HuH-7 (cell line): Measurements from ENCODE around the gene CLEC18C.
"Not testable (repeated sequence)": the region's sequence is repeated elsewhere in the genome, so short reads cannot be mapped to it uniquely, and the experiment has no call there.

Source experiments
- DNase-seq: peaks from one replicate; pipeline ENCODE4 v3.0.0; 2011; ENCODE audit warnings: low spot score

The CLEC18C gene

DNA sequence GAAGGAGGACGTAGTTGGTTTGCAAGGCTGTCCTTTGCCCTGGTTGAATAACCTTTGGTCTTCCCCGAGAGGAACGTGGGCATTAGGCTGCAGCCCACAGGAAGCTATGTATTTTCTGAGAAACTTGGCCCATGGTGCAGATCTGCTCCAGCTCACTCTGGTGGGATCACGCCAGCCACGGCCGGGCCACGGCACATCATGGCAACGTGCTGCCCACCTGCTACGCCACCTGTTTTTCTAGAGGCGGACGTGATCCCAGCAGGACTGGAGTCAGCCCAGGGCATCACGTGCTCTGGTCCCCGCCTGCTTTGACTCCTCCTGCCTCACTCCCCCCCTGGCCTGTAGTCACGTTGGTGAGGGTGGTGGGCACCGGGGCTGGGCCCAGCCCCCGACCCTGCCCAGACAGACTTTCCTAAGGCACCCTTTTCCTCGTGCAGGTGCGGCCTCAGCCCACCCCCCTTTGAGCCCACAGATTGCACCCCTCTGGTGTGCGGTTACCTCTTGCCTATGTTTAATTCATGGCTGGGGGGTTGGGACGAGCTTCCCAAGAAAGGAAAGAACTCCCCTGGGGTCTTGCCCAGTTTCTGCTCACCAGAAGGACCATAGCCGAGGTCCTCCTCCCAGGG, at the start of gene CLEC18C:
Gene CLEC18C (plus strand): TSS at position 576 of the 626 bp plus-strand sequence. CDS start 492 bp downstream, outside the sequence.
- not testable (repeated sequence) for DNase-seq

DNA sequence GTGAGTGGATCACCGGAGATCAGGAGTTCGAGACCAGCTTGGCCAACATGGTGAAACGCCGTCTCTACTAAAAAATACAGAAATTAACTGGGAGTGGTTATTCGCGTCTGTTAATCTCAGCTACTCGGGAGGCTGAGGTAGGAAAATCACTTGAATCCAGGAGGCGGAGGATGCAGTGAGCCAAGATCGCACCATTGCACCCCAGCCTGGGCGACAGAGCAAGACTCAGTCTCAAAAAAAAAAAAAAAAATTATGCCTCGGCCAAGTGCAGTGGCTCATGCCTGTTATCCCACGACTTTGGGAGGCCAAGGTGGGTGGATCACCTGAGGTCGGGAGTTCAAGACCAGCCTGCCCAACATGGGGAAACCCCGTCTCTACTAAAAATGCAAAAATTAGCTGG, 49.8 kb upstream of the CLEC18C start:
- not testable (repeated sequence) for DNase-seq

DNA sequence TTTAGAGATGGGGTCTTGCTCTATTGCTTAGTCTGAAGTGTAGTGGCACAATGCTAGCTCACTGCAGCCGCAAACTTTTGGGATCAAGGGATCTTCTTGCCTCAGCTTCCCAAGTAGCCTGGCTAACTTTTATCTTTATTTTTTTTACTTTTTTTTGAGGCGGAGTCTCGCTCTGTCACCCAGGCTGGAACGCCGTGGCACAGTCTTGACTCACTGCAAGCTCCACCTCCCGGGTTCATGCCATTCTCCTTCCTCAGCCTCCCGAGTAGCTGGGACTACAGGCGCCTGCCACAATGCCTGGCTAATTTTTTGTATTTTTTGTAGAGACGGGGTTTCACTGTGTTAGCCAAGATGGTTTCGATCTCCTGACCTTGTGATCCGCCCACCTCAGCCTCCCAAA, 47.4 kb upstream of the CLEC18C start:
- DNase-seq = not testable (repeated sequence)

DNA sequence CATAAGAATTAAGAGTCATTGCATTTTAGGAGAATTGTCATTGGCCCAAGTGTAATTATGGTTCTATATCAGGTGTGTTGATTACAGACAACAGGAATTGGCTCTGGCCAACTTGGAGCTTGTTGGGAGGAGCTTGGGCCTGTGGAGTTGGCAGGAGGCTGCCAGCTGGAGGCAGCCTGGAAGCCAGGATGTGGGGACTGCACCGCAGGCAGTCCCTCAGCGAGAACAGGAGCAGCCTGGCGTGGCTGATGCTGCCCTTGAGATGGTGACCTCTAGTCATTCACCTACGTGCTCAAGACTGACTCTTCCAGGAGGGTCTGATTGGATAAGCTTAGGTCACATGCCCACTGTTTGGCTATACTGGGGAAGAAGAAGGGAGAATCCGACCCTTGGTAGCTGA, 45.9 kb upstream of the CLEC18C start:
- DNase-seq = not testable (repeated sequence)

DNA sequence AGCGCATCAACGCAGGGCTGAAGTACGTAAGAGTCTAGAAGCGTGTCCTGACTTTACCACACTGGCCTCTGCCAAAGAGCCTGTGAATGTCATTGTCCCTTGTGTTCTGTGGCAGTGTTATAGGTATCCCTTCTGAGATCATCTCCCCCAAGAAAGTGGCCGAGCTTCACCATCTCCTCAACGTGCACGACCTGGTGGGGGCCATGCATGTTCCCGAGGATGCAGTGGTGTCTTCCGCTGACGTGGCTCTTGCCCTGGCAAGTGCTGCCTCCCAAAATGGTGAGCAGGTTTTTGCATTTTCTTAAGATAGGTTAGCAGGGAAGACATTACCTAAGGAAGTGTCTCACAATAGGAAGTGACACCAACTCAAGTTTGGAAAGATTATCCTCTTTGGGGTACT, 44.7 kb upstream of the CLEC18C start:
- not testable (repeated sequence) for DNase-seq

DNA sequence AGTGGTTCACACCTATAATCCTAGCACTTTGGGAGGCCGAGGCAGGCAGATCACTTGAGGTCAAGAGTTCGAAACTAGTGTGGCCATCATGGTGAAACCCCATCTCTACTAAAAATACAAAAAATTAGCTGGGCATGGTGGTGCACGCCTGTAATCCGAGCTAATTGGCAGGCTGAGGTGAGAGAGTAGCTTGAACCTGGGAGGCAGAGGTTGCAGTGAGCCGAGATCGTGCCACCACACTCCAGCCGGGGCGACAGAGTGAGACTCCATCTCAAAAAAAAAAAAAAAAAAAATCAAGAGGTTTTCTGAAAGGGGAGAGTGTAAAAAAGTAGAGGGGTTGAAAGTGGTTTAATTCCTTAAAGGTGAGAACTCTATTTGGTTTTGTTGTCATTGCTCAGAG, 37.8 kb upstream of the CLEC18C start:
- not testable (repeated sequence) for DNase-seq

DNA sequence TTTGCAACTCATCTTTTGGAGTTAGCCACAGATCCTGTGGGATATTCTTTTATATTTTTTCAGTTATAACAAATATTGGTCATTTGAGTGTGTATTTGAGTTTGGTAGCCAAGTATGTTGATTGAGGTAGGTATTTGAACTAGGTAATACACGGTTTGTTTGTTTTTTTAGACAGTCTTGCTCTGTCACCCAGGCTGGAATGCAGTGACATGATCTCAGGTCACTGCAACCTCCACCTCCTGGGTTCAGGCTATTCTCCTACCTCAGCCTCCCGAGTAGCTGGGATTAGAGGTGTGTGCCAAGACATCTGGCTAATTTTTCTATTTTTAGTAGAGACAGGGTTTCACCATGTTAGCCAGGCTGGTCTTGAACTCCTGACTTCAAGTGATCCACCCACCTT, 37.0 kb upstream of the CLEC18C start:
- not testable (repeated sequence) for DNase-seq

DNA sequence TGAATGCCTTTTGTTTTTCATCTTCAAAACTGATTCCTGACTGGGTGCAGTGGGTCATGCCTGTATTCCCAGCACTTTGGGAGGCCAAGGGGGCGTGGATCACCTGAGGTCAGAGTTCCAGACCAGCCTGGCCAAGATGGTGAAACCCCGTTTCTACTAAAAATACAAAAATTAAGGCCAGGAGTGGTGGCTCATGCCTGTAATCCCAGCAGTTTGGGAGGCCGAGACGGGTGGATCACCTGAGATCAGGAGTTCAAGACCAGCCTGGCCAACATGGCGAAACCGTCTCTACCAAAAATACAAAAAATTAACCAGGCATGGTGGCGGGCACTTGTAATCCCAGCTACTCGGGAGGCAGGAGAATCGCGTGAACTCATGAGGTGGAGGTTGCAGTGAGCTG, 30.8 kb upstream of the CLEC18C start:
- DNase-seq = not testable (repeated sequence)

DNA sequence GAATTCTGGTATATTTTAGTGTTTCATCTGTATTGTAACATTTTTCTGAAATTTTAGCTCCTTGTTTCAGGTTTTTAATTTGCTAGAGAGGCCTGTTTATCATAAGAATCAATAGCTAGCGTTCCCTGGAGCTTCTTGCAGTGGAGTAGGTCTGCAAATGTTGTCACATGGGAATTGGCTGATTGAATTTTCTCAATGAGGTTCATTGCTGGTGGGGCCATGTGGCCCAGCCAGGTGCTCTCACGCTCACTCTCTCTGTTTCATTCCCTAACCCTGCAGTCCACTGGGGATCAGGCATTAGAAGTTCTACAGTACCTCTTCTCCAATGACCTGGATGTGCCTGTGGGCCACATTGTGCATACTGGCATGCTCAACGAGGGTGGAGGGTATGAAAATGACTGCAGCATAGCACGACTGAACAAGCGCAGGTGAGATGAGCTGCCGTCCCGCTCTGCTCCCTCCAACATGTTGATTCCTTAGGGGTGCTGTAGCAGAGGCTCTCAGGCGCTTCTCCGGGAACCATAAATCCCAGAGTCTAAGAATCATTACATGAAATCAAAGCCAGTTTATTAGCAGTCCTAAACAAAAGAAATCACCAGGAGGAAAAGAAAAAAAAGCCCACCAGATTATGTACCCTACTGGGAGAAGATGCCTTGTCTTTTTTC, 30.2 kb upstream of the CLEC18C start:
- not testable (repeated sequence) for DNase-seq

DNA sequence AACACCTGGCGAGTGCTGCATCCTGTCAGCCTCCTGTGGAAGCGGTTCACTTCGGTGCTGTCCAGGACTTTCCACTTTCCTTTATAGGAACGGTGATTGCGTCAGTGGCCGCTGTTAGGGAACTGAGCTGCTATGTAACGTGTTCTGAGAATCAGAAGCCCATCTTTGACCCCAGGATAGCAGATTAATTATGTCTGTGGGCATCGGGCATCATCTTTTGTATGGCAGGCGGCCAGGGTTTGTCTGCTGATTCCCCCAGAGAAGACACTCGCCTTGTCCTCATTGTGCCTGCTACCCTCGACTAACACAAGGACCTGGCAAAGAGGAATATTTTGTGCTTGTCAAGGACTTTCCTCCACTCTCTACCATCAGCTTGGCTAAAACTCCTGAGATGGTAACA, 25.7 kb upstream of the CLEC18C start:
- DNase-seq = not testable (repeated sequence)

DNA sequence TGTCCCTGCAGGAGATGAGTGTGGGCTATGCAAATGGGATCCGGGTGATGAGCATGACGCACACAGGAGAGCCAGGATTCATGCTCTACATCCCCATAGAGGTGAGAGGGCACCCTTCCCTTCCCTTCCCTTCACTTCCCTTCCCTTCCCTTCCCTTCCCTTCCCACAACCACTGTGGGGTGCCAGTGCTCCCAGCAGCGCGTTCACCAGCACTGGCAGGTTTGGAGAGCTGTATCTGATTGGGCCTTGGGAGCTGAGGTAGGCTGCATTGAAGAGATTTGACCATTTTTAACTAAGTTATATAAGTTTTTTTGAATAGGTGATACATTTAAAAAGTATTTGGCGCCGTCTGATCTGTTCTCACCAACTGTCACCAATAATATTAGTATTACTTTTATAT, 25.1 kb upstream of the CLEC18C start:
- not testable (repeated sequence) for DNase-seq

DNA sequence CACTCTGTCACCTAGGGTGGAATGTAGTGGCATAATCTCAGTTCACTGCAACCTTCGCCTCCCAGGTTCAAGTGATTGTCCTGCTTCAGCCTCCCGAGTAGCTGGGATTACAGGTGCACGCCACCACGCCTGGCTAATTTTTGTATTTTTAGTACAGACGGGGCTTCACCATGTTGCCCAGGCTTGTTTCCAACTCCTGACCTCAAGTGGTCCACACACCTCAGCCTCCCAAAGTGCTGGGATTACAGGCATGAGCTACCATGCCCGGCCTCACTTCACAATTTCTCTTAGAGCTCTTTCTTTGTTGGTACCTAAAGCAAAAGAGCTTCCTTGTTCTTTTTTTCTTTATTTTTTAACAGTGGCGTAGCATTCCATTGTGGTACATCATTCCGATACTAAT, 24.3 kb upstream of the CLEC18C start:
- not testable (repeated sequence) for DNase-seq

DNA sequence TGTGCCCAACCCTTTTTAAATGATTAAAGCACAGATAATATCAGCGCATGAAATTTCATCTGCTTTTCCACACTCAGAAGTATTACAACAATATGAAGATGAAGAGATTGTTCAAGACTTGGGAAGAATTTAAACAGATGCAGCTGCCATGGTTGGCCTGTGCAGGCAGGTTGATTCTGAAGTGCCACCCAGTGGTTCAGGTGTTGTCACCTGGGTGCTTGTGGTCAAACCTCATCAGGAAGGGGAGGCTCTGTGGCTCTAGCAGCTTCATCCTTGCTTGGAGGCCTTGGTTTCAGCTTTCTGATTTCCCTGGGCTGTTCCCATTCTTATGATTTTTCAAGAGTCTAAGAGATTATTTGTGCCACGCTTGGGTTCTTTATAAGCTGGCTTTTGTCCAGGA, 22.2 kb upstream of the CLEC18C start:
- DNase-seq = no peak

DNA sequence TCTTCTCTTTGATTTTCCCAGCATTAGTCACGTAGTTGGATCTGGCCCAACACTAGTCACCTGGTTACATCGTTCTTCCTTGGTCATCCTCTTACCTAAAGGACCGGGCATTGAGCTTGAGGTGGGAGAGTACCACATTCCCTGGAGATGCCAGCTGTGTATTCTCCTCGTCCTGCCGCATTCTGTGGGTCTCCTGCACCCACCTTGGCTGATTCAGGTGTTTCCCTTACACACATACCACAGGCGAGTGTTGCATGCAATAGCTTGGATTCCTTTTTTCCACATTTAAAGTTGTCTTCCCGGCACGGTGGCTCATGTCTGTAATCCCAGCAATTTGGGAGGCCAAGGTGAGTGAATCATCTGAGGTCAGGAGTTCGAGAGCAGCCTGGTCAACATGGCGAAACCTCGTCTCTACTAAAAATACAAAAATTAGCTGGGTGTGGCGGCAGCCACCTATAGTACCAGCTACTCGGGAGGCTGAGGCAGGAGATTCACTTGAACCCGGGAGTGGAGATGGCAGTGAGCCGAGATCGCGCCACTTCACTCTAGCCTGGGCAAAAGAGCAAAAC, 21.6 kb upstream of the CLEC18C start:
- DNase-seq = no peak

DNA sequence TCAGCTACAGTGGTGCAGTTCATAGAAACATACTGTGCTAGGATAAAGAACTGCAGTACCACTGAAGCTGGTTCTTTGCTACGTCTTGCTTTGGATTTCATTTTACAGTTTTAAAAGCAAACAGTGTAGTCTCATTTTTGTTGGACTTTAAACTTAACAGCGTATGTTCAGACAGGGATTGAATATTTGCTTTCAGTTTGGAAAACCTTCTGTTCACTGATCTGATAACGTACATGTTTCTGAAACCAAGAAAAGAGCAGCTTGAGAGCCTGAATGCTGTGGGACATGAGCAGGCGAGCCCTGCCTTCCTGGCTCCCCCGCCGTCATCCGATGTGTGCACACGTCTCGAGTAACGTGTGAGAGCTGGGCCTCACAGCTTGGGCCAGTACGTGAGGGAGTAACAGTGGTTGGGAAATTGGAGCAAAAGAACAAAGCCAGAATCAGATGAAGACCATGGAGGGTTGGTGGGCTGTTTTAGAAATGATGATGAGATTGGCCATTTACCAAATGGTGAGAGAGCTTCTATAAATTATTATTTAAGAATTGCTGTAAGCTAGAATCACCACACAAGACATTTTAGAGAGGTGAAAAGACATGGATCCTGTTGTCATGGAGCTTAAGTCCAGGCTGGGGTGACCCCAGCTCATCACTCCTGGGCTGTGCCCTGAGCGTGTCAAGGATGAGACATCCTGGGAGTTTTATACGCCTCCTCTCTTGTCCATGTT, 20.8 kb upstream of the CLEC18C start:
- DNase-seq = peak; percentile 73

DNA sequence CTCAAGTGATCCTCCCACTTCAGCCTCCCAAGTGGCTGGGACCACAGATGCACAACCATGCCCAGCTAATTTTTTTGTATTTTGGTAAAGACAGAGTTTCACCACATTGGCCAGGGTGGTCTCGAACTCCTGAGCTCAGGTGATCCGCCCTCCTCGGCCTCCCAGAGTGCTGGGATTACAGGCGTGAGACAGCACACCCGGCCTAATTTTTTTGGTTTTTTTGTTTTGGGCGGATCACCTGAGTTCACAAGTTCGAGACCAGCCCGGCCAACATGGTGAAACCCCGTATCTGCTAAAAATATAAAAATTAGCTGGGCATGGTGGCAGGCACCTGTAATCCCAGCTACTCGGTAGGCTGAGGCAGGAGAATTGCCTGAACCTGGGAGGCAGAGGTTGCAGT, 18.9 kb upstream of the CLEC18C start:
- DNase-seq = not testable (repeated sequence)

DNA sequence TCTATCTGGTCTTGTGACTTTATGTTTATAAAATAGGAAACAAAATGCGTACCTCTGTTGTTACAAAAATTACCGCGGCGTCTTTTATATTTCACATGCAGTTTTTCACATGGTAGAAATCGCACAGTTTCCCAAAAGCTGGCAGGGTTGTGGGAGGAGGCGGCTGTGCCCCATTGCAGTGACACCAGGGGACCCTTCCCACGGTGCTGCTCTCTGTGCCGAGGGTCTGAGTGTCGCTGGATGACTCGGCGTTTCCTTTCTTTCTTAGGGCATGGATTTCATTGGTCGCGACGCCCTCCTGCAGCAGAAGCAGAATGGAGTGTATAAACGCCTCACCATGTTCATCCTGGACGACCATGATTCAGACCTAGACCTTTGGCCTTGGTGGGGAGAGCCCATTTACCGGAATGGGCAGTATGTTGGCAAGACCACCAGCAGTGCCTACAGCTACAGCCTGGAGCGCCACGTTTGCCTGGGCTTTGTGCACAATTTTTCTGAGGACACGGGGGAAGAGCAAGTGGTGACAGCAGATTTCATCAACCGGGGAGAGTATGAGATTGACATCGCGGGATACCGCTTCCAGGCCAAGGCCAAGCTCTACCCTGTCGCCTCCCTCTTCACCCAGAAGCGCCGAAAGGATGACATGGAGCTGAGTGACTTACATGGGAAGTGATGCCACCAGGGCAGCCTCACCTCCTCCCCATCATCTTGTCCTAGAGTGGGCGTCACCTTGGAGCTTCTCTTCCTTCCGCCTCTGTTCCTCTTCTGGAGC, 17.2 kb upstream of the CLEC18C start:
- no peak for DNase-seq

DNA sequence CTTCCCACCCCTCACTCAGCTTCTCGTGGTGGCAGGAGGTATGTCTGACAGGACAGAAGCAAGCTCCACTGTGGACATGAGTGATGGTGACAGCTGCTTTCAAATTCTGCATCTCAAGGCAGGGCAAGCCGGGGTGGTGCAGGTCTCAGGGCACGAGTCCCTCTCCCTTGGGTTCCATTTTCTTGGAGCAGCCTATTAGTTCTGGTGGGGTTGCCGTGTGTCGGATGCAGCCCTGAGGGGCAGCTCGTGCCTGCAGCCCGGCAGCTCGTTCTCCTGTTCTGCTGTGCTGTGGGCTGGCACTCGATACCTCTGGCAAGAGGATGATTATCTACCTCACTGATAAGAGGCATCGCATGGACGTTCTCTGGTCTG, 16.5 kb upstream of the CLEC18C start:
- peak; percentile 47 for DNase-seq

DNA sequence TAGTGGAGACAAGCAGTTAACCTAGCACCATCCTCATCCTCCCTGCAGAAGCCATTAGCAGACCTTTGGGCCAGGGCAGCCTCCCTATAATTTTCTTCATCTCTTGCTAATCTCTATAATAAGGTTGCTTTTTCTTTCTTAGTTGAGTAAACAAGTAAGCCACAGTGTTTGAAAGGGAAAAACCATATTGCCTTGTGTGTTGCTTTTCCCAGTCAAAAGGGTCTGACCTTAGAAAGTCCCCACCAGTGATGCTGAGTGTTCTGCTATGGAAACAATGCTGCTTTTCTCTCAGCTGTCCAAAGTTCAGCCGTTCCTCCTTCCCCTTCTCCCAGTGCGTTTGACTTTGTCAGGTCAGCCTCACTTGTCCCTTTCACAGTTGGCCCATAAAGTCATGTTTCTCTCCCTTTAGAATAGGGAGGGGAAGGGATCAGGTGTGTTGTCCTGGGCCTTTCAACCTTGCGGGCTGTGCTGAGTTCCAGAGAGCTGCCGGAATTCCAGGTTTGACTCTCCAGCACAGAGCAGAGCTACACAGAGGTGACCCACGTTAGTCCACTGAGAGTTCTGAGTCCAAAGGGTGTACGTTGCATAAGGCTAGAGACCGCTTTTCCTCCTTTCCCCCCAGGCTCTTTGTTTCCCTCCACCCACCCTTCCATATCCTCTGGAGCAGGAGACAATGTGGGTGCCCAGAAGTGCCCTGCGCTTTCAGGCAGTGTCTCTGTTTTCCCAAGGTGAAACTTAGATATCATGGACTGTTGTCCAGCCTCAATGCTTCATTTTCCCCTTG, 15.9 kb upstream of the CLEC18C start:
- peak; percentile 87 for DNase-seq

DNA sequence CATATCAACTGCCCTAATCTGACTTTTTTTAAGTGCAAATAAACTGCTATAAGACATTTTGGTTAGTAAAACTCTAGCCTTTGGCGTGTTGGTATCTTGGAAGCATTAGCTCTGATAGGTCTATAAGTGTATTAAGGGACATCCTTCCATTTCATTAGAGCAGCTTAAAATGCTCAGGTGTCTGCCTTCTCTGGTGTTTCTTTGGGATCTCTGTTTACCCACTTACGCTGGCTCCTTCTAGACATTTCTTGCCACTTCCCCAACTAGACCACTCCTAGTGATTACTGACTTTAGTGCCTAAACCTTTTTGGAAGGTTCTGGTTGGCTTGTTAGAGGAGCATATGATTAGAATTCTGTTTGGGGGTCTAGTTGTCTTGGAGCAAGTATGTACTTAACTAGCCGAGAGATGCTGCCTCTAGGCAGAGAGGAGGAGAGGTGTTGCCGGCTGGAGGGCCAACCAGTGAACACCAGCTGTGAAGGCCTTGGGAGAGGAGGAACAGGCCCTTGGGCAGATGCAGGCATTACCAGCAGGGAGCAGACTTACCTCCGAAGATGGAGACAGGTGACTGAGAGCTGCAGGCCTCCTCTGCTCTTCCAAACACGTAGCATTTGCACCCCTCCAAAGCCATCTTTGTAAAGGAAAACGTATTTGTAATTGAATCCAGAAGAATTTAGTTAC, 15.2 kb upstream of the CLEC18C start:
- peak; percentile 46 for DNase-seq
